Type B pancreatic cell (in vitro differentiated cells): ENCODE results near the gene PICK1. TPM values are rescaled to one million over a fixed set of nuclear protein-coding genes. Genes with fewer than 3 reads are reported as not detected.
"Not testable (repeated sequence)": the region's sequence is repeated elsewhere in the genome, so short reads cannot be mapped to it uniquely, and the experiment has no call there.

Experiments used
- DNase-seq: peaks from one replicate; pipeline ENCODE4 v3.0.0; 2021; ENCODE audit warnings: mixed read lengths; ENCODE audit not compliant: unreplicated experiment; ENCODE audit errors: extremely low spot score
- H3K27ac Mint-ChIP-seq: 2 replicates; pipeline ENCODE4 v1.8.0; 2021; ENCODE audit warnings: mild to moderate bottlenecking, mixed read lengths
- H3K27me3 Mint-ChIP-seq: 2 replicates; pipeline ENCODE4 v1.8.0; 2021; ENCODE audit warnings: mixed read lengths
- H3K36me3 Mint-ChIP-seq: 2 replicates; pipeline ENCODE4 v1.8.0; 2021; ENCODE audit warnings: mixed read lengths
- H3K4me1 Mint-ChIP-seq: one replicate; pipeline ENCODE4 v1.8.0; 2021; ENCODE audit warnings: mixed read lengths; ENCODE audit not compliant: unreplicated experiment
- H3K4me3 Mint-ChIP-seq: 2 replicates; pipeline ENCODE4 v1.8.0; 2021; ENCODE audit warnings: mild to moderate bottlenecking, mixed read lengths
- H3K9me3 Mint-ChIP-seq: 2 replicates; pipeline ENCODE4 v1.8.0; 2021; ENCODE audit warnings: mixed read lengths
- CTCF ChIP-seq: fragments of 200-600 bp; sonication (generic); conservative IDR thresholded peaks from 2 replicates; pipeline ENCODE4 v1.5.0; 2021; ENCODE audit warnings: antibody characterized with exemption, mild to moderate bottlenecking
- total RNA-seq: library from RNA; stranded (reverse); gene quantifications from 2 replicates; pipeline ENCODE4 v1.2.1, GENCODE V29; 2021; ENCODE audit warnings: low replicate concordance

Gene PICK1
- total RNA-seq, 1 donor from 2014 or later = 45.4 TPM

GRCh38 chr22:38075105-38075825 is 18.1 kb downstream of the PICK1 start:
- H3K9me3 Mint-ChIP-seq = no peaks in the 10 kb centered on the region
- no peaks in the 10 kb centered on the region for H3K4me1 Mint-ChIP-seq
- H3K27me3 Mint-ChIP-seq = no peaks in the 10 kb centered on the region
- no peak overlapping the region for H3K4me3 Mint-ChIP-seq
- no peak for DNase-seq
- H3K27ac Mint-ChIP-seq = no peak overlapping the region
- TF ChIP-seq CTCF = no peak
- no peaks in the 10 kb centered on the region for H3K36me3 Mint-ChIP-seq

GRCh38 chr22:38075961-38076360 is 18.8 kb downstream of the PICK1 start:
- no peak for TF ChIP-seq CTCF
- no peaks in the 10 kb centered on the region for H3K9me3 Mint-ChIP-seq

GRCh38 chr22:38077096-38077495 is 19.9 kb downstream of the PICK1 start:
- no peaks in the 10 kb centered on the region for H3K27me3 Mint-ChIP-seq

More at GRCh38 chr22:38075961-38076360, 18.8 kb downstream of the PICK1 start:
- no peaks in the 10 kb centered on the region for H3K4me1 Mint-ChIP-seq
- H3K36me3 Mint-ChIP-seq = no peaks in the 10 kb centered on the region
- no peak overlapping the region for H3K27ac Mint-ChIP-seq
- no peak for DNase-seq
- H3K27me3 Mint-ChIP-seq = no peaks in the 10 kb centered on the region
- no peak overlapping the region for H3K4me3 Mint-ChIP-seq

GRCh38 chr22:38077595-38077994 is 20.4 kb downstream of the PICK1 start:
- DNase-seq = no peak
- Mint-ChIP-seq H3K27ac (no peak overlapping the region), H3K4me3 (no peak overlapping the region), H3K27me3 (no peaks in the 10 kb centered on the region), H3K9me3 (no peaks in the 10 kb centered on the region), H3K4me1 (no peaks in the 10 kb centered on the region), H3K36me3 (no peaks in the 10 kb centered on the region)
- no peak for TF ChIP-seq CTCF

More at GRCh38 chr22:38077096-38077495, 19.9 kb downstream of the PICK1 start:
- no peak for DNase-seq
- Mint-ChIP-seq H3K27ac (peak overlapping the region; percentile 48), H3K4me3 (no peak overlapping the region), H3K9me3 (no peaks in the 10 kb centered on the region), H3K4me1 (no peaks in the 10 kb centered on the region), H3K36me3 (no peaks in the 10 kb centered on the region)
- no peak for TF ChIP-seq CTCF

- Mint-ChIP-seq H3K4me3 (no peak overlapping the region), H3K9me3 (no peaks in the 10 kb centered on the region), H3K36me3 (no peaks in the 10 kb centered on the region), H3K27me3 (no peaks in the 10 kb centered on the region), H3K27ac (no peak overlapping the region), H3K4me1 (no peaks in the 10 kb centered on the region)
- DNase-seq = no peak
- TF ChIP-seq CTCF = no peak
Observed at GRCh38 chr22:38078046-38078840, 21.0 kb downstream of the PICK1 start.

GRCh38 chr22:38079208-38079607 is 22.0 kb downstream of the PICK1 start:
- not testable (repeated sequence) for DNase-seq, H3K4me3 Mint-ChIP-seq, H3K27me3 Mint-ChIP-seq, H3K4me1 Mint-ChIP-seq, H3K9me3 Mint-ChIP-seq, H3K36me3 Mint-ChIP-seq, H3K27ac Mint-ChIP-seq
